Vagina (tissue), 2 donors: ENCODE measurements around the gene C19orf38. TPM values are rescaled to one million over a fixed set of nuclear protein-coding genes. Genes with fewer than 3 reads are reported as not detected.
"Not testable (repeated sequence)": the region's sequence is repeated elsewhere in the genome, so short reads cannot be mapped to it uniquely, and the experiment has no call there.

Source experiments
- DNase-seq, 2 donors: peaks; one replicate each; pipeline ENCODE4 v3.0.0-alpha.2; 2017; ENCODE audit errors: extremely low spot score in 2 of 2
- H3K27ac ChIP-seq: fragments of 200-600 bp; sonication (generic); one replicate; pipeline ENCODE4 v1.5.1; 2019
- H3K27me3 ChIP-seq: fragments of 200-600 bp; sonication (generic); one replicate; pipeline ENCODE4 v1.5.1; 2019
- H3K36me3 ChIP-seq, 2 donors: fragments of 200-600 bp; sonication (generic); one replicate each; pipeline ENCODE4 v1.5.1; 2017 to 2019
- H3K4me1 ChIP-seq: fragments of 200-600 bp; sonication (generic); one replicate; pipeline ENCODE4 v1.5.1; 2019
- H3K4me3 ChIP-seq, 2 donors: fragments of 200-600 bp; sonication (generic); 1 replicate in 1 of 2; 2 replicates in 1 of 2; pipeline ENCODE4 v1.5.1; 2016 to 2019
- H3K9me3 ChIP-seq: fragments of 200-600 bp; sonication (generic); one replicate; pipeline ENCODE4 v1.5.1; 2019
- POLR2A ChIP-seq, 2 donors: fragments of 450-650 bp; IDR thresholded peaks; one replicate each; pipeline ENCODE4 v1.6.1; 2017; ENCODE audit warnings: antibody characterized with exemption in 2 of 2, mild to moderate bottlenecking in 2 of 2, moderate library complexity in 2 of 2
- POLR2AphosphoS5 ChIP-seq, 2 donors: sonication (generic); formaldehyde crosslinking; IDR thresholded peaks; one replicate each; pipeline ENCODE4 v1.9.0; 2017; ENCODE audit warnings: antibody characterized with exemption in 2 of 2, mild to moderate bottlenecking in 2 of 2, low read depth in 1 of 2; ENCODE audit not compliant: insufficient read depth in 1 of 2
- intact Hi-C: fragments of 100-400 bp; cut with DNase I; formaldehyde crosslinking; loops from one replicate; pipeline ENCODE4 v1.15.1; 2023
- total RNA-seq: library from RNA; depleted of rRNA; stranded (reverse); fragments of >200 nt; gene quantifications from one replicate; pipeline ENCODE4 v1.2.3, GENCODE V29; 2016
- TF ChIP-seq, protein P1 (sequence below), 3 experiments: fragments of 450-650 bp in 2 of 3; fragments of 200-600 bp in 1 of 3; sonication (generic) in 1 of 3; IDR thresholded peaks; one replicate each; pipeline ENCODE4 v1.5.1; 2017 to 2019; ENCODE audit warnings: antibody characterized with exemption in 3 of 3, mild to moderate bottlenecking in 2 of 3, moderate library complexity in 2 of 3

Gene C19orf38
- total RNA-seq, 1 donor from 2014 or later: 2.5 TPM

DNA sequence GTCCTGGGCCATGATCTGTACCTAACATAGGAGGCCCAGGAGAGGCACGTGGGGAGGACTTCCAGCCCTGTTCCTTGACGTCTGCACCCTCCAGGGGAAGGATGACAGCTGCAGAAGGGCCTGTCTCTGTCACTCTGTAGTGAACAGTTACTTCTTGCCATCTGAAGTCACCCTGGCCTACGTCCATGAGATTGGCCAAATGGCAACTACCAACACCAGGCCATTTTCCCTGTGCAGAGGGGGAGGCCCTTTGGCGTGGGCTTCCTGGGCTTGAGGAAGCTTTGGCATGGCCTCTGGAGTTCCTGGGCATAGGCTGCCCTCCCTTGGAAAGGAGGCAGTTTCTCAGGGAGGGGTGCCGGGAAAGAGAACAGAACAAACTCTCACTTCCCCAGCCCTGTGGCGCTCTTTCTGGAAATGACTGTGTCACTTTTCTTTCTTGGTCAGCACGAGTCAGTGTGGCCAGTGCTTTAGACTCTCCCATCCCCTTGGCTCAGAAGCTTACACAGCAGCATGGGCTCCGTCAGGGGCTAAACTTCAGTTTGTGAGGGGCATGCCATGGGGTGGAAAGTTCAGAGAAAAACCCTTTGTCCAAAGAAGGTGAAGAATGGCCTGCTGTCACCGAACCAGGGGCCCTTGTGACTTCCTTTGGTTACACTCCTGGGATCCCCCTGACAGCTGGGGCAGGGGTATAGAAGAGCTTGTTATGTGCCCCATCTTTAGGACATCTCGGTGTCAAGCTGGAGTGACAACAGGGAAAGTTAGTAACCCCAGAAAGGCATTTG is 28.4 kb downstream of the C19orf38 start:
- Histone ChIP-seq H3K4me3 (no peak overlapping the region), H3K9me3 (no peaks in the 10 kb centered on the region), H3K27me3 (no peaks in the 10 kb centered on the region), H3K36me3 (no peaks in the 10 kb centered on the region), H3K4me1 (peaks cover 90% of the 10 kb centered on the region), H3K27ac (no peak overlapping the region)
- intact Hi-C loops: loop anchor here (10.0 kb wide), 1 partner anchor 48 kb away; the partner anchor contains the start of genes TIMM29 and YIPF2
- DNase-seq: no peak
- TF ChIP-seq POLR2AphosphoS5 (IDR thresholded peaks at IDR 0.05; ENCODE audit: insufficient read depth in 1 of 2, low read depth in 1 of 2): no peak
- TF ChIP-seq, protein P1, sequence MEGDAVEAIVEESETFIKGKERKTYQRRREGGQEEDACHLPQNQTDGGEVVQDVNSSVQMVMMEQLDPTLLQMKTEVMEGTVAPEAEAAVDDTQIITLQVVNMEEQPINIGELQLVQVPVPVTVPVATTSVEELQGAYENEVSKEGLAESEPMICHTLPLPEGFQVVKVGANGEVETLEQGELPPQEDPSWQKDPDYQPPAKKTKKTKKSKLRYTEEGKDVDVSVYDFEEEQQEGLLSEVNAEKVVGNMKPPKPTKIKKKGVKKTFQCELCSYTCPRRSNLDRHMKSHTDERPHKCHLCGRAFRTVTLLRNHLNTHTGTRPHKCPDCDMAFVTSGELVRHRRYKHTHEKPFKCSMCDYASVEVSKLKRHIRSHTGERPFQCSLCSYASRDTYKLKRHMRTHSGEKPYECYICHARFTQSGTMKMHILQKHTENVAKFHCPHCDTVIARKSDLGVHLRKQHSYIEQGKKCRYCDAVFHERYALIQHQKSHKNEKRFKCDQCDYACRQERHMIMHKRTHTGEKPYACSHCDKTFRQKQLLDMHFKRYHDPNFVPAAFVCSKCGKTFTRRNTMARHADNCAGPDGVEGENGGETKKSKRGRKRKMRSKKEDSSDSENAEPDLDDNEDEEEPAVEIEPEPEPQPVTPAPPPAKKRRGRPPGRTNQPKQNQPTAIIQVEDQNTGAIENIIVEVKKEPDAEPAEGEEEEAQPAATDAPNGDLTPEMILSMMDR (IDR thresholded peaks at IDR 0.05): no peak

DNA sequence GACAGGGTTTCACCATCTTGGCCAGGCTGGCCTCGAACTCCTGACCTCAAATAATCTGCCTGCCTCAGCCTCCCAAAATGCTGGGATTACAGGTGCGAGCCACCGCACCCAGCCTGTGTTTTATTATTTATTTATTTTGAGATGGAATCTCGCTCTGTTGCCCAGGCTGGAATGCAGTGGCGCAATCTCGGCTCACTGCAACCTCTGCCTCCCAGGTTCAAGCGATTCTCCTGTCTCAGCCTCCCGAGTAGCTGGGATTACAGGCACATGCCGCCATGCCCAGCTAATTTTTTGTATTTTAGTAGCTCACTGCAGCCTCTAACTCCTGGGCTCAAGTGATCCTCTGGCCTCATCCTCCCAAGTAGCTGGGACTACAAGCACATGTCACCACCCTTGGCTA is 29.4 kb downstream of the C19orf38 start:
- H3K4me3 ChIP-seq, H3K27ac ChIP-seq, H3K36me3 ChIP-seq, H3K9me3 ChIP-seq, H3K27me3 ChIP-seq, DNase-seq: not testable (repeated sequence)
- intact Hi-C loops: loop anchor here (10.0 kb wide), 1 partner anchor 47 kb away; the partner anchor contains the start of genes TIMM29 and YIPF2
- peaks cover 93% of the 10 kb centered on the region for H3K4me1 ChIP-seq

DNA sequence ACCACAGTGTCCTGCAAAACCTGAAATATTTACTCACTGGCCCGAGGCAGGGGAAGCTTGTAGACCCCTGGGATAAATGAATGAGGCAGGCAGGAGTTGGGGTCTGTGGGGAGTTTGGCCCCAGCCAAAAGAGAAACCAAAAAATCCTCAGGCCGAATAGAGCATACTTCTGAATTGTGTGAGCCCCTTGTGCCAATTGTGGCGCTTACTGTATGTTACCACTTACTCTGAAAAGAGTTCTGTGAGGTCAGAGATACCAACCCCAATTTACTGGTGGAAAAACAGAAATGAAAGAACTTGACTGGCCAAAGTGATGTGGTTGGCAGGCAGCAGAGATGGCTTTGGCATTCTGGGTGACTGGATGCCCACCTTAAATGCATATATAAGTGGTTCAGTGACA is 30.0 kb downstream of the C19orf38 start:
- H3K27me3 ChIP-seq: no peaks in the 10 kb centered on the region
- TF ChIP-seq POLR2AphosphoS5 (IDR thresholded peaks at IDR 0.05; ENCODE audit: insufficient read depth in 1 of 2, low read depth in 1 of 2) (no peak), POLR2A (IDR thresholded peaks at IDR 0.05) (no peak)
- TF ChIP-seq, protein P1 (IDR thresholded peaks at IDR 0.05): no peak
- H3K9me3 ChIP-seq: no peaks in the 10 kb centered on the region
- intact Hi-C loops: loop anchor here (10.0 kb wide), 1 partner anchor 47 kb away; the partner anchor contains the start of genes TIMM29 and YIPF2
- DNase-seq: no peak
- H3K36me3 ChIP-seq: no peaks in the 10 kb centered on the region
- H3K4me1 ChIP-seq: peaks cover 93% of the 10 kb centered on the region
- no peak overlapping the region for H3K27ac ChIP-seq
- no peak overlapping the region for H3K4me3 ChIP-seq

DNA sequence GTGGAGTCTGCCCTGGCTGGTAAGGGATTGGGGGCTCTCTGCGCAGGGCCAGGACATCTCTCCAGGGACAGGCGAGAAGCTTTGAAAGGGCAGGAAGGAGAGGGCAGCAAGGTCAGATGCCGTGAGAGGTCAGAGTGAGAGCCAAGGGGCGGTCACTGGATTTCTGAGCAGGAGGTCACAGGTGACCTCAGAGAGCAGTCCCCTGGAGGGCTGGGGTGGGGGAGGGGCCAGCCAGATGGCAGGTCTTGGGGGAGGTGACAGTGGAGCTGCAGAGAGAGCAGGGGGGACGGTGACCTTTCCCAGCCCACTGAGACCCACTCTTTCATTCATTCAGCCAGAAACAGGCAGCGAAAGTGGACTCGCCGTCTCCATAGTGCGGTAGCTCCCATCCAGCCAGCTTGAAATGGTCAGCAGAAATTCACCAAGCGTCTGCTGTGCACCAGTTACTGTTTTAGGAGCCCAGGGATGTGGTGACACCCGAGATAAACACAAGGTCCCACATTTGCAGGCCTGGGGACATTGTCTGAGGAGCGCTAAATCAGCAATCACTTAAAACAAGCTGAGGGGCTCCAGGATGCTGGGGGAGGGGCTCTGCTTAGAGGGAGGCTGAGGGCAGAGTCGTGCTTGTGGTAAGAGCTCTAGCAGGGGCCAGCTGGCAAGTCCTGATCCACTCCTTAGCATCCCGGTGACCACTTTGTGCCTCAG is 33.3 kb downstream of the C19orf38 start:
- TF ChIP-seq, protein P1 (IDR thresholded peaks at IDR 0.05): no peak
- TF ChIP-seq POLR2AphosphoS5 (IDR thresholded peaks at IDR 0.05; ENCODE audit: insufficient read depth in 1 of 2, low read depth in 1 of 2): no peak
- no peak for TF ChIP-seq POLR2A (IDR thresholded peaks at IDR 0.05)
- no peak for DNase-seq
- no peaks in the 10 kb centered on the region for H3K27me3 ChIP-seq
- H3K4me1 ChIP-seq: peaks cover 96% of the 10 kb centered on the region
- H3K36me3 ChIP-seq: no peaks in the 10 kb centered on the region
- H3K4me3 ChIP-seq: no peak overlapping the region
- H3K27ac ChIP-seq: no peak overlapping the region
- intact Hi-C loops: no loop called here
- no peaks in the 10 kb centered on the region for H3K9me3 ChIP-seq

DNA sequence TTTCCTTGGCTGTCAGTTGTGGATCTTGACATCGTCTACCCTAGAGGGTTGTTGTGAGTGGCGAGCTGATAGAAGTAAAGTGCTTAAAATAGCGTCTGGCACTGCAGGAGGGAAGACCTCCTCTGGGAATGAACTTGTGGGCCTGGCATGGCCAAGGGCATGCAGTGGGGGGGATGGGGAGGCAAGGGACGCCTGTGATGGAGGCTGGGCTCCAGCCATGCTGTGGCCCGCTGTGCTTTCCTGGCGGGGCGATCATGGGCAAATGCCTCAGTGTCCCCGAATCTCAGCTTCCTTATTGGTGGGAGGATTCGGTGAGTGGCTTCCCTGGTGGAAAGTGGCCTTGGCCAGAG is 33.9 kb downstream of the C19orf38 start:
- peaks cover 96% of the 10 kb centered on the region for H3K4me1 ChIP-seq
- H3K9me3 ChIP-seq: no peaks in the 10 kb centered on the region
- no peaks in the 10 kb centered on the region for H3K36me3 ChIP-seq
- no peak for TF ChIP-seq POLR2AphosphoS5 (IDR thresholded peaks at IDR 0.05; ENCODE audit: insufficient read depth in 1 of 2, low read depth in 1 of 2)
- no peak for TF ChIP-seq POLR2A (IDR thresholded peaks at IDR 0.05)
- TF ChIP-seq, protein P1 (IDR thresholded peaks at IDR 0.05): no peak
- no peak for DNase-seq
- H3K4me3 ChIP-seq: no peak overlapping the region
- H3K27ac ChIP-seq: no peak overlapping the region
- intact Hi-C loops: no loop called here
- no peaks in the 10 kb centered on the region for H3K27me3 ChIP-seq
